Fibroblast of villous mesenchyme (primary cell): ENCODE results near the gene LGMN. TPM values are rescaled to one million over a fixed set of nuclear protein-coding genes. Genes with fewer than 3 reads are reported as not detected.
"Not testable (repeated sequence)": the region's sequence is repeated elsewhere in the genome, so short reads cannot be mapped to it uniquely, and the experiment has no call there.

Experiments
- DNase-seq: peaks from one replicate; pipeline ENCODE4 v3.0.0-alpha.2; 2010; ENCODE audit warnings: low read depth
- H3K4me3 ChIP-seq: 2 replicates; pipeline ENCODE4 v1.5.1; 2011; ENCODE audit warnings: low read depth, mild to moderate bottlenecking, low read length
- total RNA-seq: library from RNA; depleted of rRNA; stranded (reverse); fragments of >200 nt; gene quantifications from 2 replicates; pipeline ENCODE4 v1.2.3, GENCODE V29; 2012
- TF ChIP-seq, protein P1 (sequence below): IDR thresholded peaks from 2 replicates; pipeline ENCODE4 v1.5.1; 2012; ENCODE audit warnings: low read depth, mild to moderate bottlenecking, low read length; ENCODE audit not compliant: insufficient read depth

The LGMN gene
- total RNA-seq, 1 donor: 41.5 TPM

DNA sequence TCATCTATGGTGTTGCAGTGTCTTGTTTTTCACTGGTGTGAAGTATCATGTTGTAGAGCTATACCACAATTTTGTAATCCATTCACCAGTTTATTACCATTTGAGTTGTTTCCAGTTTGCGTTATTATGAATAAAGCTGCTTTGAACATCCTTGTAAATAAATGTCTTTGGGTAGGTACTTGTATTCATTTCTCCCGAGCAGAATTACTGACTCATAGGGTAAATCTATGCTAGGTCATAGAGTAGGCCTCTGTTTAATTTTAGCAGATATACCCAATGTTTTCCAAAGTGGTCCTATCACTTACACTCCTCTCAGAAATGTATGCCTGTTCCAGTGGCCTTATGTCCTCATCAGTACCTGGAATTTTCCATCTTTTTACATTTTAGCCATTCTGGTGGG, 39.1 kb upstream of the LGMN start:
- DNase-seq: no peak
- TF ChIP-seq, protein P1, sequence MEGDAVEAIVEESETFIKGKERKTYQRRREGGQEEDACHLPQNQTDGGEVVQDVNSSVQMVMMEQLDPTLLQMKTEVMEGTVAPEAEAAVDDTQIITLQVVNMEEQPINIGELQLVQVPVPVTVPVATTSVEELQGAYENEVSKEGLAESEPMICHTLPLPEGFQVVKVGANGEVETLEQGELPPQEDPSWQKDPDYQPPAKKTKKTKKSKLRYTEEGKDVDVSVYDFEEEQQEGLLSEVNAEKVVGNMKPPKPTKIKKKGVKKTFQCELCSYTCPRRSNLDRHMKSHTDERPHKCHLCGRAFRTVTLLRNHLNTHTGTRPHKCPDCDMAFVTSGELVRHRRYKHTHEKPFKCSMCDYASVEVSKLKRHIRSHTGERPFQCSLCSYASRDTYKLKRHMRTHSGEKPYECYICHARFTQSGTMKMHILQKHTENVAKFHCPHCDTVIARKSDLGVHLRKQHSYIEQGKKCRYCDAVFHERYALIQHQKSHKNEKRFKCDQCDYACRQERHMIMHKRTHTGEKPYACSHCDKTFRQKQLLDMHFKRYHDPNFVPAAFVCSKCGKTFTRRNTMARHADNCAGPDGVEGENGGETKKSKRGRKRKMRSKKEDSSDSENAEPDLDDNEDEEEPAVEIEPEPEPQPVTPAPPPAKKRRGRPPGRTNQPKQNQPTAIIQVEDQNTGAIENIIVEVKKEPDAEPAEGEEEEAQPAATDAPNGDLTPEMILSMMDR: no peak
- H3K4me3 ChIP-seq: no peak overlapping the region

- H3K4me3 ChIP-seq: no peak overlapping the region
- DNase-seq: no peak
- TF ChIP-seq, protein P1: no peak
These were observed 38.0 kb upstream of the LGMN start for GRCh38 chr14:92786427-92786756.

DNA sequence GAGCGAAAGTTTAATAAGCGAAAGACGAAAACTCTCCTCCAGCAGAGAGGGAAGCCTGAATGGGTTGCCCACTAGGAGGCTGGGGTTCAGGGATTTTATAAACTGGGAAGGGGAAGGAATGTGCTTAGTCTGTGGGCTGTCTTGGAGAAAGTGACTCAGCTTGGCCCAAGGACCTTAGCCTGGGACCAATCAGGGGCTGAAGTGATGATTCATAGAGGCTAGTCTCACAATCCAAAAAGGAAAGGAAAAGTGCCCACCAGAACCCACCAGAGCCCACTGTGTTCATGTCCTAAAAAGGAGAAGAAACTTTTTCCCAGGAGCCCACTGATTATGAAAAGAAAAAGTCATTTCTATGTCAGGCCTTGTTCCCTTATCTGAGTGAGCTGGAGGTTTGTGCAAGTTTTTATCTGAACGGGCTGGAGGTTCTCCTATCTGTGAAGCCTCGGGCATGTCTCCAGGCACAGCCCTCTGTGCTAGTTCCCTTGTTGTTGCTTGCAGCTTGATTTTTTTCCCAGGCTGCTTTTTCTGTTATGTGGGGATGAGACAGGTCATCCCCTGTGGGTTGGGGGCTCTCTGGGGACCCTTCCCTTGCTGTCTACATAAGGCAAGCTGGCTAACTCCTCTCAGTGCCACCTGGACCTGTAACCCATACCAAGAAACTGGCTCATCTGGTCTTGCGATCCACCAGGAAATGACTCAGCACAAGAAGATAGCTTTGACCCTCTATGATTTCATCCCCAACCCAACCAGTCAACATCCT, 37.4 kb upstream of the LGMN start:
- TF ChIP-seq, protein P1: peak; percentile 32
- peak overlapping the region; percentile 14 for H3K4me3 ChIP-seq
- peak; percentile 91 for DNase-seq

- TF ChIP-seq, protein P1: peak; percentile 62
- H3K4me3 ChIP-seq: no peak overlapping the region
- peak; percentile 78 for DNase-seq
These were observed 35.5 kb upstream of the LGMN start for GRCh38 chr14:92783813-92784431.

DNA sequence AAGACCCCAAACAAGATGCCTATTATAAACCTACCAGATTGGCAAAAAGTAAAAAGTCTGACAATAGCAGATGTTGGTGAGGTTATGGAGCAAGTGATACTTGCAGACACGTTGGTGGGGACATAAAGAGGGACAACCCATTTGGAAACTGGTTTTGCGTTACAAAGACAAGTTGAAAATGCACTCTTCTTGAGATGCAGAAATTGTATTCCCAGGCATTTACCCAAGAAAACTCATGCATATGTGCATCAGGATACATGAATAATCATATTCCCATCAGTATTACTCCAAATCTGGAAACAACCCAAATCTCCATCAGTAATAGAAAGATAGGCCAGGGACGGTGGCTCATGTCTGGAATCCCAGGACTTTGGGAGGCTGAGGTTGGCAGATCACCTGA, 32.9 kb upstream of the LGMN start:
- no peak for DNase-seq
- TF ChIP-seq, protein P1: no peak
- H3K4me3 ChIP-seq: no peak overlapping the region

DNA sequence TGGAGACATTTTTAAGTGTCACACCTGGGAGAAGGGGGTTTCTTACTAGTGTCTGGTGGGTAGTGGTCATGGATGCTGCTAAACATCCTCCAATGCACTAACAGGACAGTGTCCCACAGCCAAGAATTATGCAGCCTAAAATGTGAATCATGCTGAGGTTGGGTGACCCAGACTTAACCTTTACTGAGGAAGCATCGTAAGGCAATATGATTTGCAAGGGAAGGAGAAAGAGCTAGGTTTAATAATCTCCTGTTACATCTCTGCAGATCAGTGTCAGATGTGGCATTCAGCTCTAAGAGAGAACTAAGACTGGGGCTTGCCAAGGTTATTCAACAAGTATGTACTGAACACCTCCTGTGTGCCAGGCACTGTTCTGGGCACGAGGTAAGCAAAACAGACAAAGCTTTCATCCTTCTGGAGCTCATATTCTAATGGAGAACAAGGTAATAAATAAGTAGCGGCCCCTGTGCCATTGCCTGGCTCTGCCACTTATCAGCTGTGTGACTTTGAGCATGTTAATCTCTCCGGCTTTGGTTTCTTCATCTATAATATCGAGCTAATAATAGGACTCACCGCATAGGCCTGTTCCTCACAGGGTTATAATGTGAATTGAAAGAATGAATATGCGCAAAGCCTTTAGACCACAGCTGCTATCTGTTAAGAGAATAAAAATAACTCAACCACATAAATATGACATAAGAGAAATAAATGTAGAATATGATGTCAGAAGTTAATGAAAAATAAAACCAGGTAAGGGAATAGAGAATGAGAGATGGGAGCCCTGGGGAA, 32.2 kb upstream of the LGMN start:
- no peak overlapping the region for H3K4me3 ChIP-seq
- peak; percentile 33 for DNase-seq
- TF ChIP-seq, protein P1: no peak

- H3K4me3 ChIP-seq: not testable (repeated sequence)
These were observed 30.6 kb upstream of the LGMN start for GRCh38 chr14:92778868-92779565.

DNA sequence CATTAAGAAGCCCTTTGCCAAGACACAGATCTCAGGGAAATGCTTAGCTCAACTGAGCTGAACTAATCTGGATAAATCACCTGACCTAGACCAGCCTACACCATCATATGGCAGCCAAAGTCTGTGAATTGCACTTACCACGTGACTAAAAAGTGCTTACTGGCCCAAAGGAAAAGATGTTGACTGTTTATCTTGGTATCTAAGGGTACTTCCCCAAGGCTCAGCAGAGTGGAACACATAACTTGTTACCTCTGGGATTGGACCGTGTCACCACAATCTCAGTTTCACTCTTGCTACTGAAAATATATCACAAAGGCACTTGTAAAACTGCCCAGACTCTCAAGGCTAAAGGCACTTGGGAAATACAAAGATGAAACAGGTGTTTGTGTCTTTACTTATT, 26.9 kb upstream of the LGMN start:
- not testable (repeated sequence) for DNase-seq, H3K4me3 ChIP-seq

More at GRCh38 chr14:92778868-92779565, 30.6 kb upstream of the LGMN start:
- DNase-seq: not testable (repeated sequence)
